NCI-H1436 (cell line): ENCODE results near the gene SERPING1.

Source experiments
- DNase-seq: peaks from one replicate; lab custom pipeline; 2025; lab: John Stamatoyannopoulos, UW

The SERPING1 gene

DNA sequence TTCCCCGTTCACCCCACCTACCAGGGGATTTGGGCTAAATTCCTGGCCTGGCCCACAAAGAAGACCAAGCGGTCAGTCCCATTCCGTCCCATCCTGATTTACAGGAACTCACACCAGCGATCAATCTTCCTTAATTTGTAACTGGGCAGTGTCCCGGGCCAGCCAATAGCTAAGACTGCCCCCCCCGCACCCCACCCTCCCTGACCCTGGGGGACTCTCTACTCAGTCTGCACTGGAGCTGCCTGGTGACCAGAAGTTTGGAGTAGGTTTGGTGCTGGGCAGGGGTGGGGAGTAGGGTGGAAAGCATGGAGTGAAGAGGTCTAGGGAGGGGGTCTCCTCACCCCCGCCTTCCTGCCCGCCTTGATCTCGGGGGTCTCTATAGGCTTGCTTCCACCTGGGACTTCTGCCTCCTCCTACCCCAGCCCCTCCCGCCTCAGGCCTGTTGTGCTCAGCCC lies at the start of gene SERPING1:
SERPING1 (plus strand) TSS at position 225 of the 455 bp plus-strand sequence. CDS start 586 bp downstream, outside the sequence.
- no peak for DNase-seq

DNA sequence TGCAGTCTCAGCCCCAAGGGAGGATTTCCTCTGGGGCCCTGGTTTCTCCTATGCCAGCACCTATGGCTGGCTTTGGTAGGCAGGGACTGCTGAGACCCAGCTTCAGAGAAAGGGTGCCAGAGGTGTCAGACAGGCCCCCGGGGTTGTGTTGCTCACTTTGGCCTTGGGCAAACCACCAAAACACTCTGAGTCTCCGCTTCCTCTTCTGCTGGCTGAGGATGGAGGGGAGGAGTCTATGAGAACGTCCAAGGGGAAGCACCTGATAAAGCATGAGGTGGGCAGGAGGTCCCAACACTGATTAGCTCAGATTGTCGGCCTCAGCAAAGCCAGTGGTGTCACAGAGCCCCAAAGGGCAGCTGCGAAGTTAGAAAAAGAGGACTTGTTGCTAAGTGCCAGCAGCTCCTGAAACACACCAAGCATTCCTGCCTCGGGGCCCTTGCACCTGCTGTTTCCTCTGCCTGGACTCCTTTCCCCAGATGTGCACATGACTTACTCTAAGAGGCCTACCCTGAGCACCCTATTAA lies 49.6 kb upstream of the SERPING1 start:
- DNase-seq = no peak

- no peak for DNase-seq
These were observed 47.5 kb upstream of the SERPING1 start for GRCh38 chr11:57549983-57550382.

DNA sequence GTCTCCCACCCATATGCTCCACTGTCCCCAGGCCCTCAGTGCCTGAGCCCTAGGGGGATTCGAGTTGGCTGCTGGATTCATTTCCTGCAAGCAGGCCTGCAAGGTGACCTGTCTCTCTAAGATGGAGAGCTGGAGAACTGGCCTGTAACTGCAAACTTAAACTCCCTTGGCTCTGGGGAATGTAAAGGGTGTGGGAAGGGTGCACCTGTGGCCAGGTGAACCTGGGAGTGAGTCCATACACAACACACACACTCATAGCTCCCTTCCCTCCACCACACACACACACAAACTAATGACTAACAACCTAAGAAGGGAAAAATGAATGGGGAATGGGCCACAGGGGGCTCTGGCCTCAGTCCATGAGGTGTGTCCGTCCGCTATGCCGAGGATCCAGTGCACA lies 45.5 kb upstream of the SERPING1 start:
- DNase-seq = no peak

DNA sequence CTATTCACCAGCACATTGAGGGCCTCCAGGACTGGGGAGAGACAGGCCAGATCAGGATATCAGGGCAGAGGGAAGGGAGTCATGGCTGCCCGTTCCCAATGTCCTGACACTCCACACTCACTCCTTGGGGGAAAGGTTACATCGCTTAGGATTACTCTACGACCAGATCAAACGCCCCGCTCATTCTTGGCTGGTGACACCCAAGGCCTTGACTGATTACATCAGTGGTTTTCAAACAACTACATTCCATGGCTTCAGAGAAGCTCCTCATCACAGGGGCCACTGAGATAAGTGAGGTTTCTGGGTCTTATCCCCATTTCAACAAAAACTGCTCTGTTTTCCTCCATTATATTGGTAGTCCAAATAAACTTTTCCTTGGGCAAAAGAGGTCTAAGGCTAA lies 45.0 kb upstream of the SERPING1 start:
- DNase-seq = no peak

DNA sequence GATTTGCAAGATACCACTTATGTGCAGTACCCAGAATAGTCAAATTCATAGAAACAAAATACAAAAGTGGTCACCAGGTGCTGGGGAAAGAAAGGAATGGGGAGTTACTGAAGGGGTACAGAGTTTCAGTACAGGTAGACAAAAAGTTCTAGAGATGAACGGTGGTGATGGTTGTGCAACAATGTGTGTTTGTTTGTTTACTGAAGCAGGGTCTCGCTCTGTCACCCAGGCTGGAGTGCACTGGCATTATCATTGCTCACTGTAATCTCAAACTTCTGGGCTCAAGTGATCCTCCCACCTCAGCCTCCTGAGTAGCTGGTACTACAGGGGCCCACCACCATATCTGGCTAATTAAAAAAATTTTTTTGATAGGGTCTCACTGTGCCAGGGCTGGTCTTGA lies 42.1 kb upstream of the SERPING1 start:
- no peak for DNase-seq

DNA sequence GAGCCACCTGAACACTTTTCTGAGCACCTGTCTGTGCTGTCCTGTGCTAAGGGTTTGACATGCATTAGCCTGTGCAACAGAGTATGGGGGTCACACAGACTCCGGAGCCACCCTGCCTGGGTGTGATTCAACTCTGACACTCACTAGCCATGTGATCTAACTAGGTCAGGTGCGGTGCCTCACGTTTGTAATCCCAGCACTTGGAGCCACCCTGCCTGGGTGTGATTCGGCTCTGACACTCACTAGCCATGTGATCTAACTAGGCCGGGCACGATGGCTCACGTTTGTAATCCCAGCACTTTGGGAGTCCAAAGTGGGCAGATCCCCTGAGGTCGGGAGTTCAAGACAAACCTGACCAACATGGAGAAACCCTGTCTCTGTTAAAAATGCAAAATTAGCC lies 41.4 kb upstream of the SERPING1 start:
- no peak for DNase-seq

DNA sequence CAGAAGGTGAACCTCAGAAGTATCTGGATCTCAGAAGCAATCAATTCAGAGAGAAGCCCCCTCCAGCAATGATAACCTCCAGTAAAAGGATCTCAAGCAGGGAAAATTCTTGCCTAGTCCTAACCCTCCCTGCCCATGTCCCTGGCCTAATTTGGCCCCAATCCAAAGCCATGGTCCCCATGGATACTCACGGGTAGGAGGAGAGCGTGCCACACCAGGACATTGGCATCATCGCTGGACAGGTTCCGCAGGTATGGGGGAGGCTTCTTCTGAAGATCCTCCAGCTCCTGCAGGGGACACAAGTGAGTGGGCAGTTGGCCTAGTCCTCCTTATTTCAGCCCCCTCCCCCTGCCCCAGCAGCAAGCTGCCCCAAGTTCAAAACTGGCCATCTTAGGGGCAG lies 37.3 kb upstream of the SERPING1 start:
- DNase-seq = no peak

GRCh38 chr11:57562596-57562995 lies 34.9 kb upstream of the SERPING1 start:
- no peak for DNase-seq

- DNase-seq = no peak
These were observed 31.2 kb upstream of the SERPING1 start for GRCh38 chr11:57566005-57566904.

GRCh38 chr11:57566905-57567514 lies 30.5 kb upstream of the SERPING1 start:
- DNase-seq = no peak

GRCh38 chr11:57567515-57568329 lies 29.8 kb upstream of the SERPING1 start, which contains the start of gene UBE2L6:
Gene UBE2L6 (minus strand): TSS chr11:57567672. CDS start chr11:57567611, 61 bp downstream.
- DNase-seq = peak; percentile 75

DNA sequence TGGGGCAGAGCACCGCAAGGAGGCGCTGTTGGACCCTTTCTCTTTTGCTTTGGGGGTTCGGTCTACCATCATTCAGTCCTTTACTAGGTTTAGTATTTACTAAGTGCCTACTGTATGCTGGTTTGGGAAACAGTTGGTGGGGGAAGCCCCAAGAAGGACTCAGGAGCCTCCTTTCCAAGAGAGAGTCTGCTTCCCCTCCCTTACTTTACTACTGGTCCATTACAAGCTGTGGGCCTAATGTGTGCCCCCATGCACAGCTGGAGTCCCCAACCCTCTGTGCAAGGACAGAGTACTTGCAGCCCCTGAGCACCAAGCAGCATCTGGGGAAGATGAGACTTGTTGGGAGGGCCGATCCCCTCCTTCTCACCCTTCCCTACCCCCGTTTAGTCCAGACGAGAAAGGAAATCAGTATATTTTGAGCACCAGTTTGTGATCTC lies 29.1 kb upstream of the SERPING1 start:
- DNase-seq = no peak

- DNase-seq = no peak
These were observed 25.9 kb upstream of the SERPING1 start for GRCh38 chr11:57571606-57572005.

DNA sequence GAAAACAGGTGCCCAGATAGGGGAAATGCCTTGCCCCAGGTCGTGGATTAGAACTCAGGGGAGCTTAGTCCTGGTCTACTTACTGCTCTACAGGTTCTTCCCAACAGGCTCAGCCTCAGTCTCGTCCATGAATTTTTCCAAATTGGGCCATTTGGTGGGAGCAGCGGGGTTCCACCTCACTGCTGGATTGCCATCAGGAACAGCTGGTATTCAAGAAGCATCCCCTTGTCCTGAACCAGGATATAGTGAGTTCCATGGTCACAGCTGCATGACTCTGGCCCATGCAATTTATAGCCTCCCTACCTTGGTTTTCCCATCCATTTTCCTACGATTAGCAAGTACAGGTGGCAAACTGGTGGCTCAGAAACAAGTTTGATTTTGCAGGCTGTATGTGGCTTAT lies 23.4 kb upstream of the SERPING1 start:
- DNase-seq = no peak

DNA sequence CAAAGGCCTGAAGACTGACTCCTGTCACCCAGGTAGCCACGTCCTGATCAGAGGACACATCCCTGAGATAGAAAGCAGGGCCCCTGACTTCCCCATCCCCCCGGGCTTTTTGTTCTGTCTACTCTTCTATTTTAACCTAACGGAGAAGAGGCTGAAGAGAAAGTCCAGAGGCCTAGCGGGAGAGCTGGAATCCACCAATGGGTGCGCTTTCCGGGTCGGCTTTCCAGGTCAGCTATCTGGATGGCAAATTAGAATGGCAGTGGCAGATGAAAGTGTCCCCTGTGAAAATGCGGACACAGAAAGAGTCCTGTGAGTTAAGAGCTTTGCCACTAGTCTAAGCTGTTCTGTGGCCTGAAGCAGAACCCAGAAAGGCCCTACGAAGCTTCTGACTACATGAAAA lies 13.1 kb upstream of the SERPING1 start:
- DNase-seq = no peak

GRCh38 chr11:57585301-57585700 lies 12.2 kb upstream of the SERPING1 start:
- DNase-seq = no peak

- DNase-seq = no peak
These were observed 10.7 kb upstream of the SERPING1 start for GRCh38 chr11:57586711-57587245.

DNA sequence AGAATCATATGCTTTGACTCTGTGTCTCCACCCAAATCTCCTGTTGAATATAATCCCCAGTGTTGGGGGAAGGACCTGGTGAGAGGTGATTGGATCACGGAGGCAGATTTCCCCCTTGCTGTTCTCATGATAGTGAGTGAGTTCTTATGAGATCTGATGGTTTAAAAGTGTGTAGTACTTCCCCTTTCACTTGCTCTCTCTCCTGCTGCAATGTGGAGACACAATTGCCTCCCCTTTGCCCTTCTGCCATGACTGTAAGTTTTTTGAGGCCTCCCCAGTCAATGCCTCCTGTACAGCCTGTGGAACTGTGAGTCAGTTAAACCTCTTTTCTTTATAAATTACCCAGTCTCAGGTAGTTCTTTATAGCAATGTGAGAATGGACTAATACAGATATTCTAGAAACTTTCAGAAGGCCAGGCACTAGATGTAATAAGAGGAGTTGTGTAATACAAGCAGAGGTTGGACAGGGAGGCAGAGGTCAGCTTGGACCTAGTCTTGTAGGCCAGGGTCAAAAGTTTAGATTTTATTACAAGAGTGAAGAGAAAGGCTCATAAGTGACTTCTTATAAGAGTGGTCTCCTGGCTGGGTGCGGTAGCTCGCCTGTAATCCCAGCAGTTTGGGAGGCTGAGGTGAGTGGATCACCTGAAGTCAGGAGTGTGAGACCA lies 9.3 kb upstream of the SERPING1 start:
- DNase-seq = no peak

- no peak for DNase-seq
These were observed 1.1 kb upstream of the SERPING1 start for GRCh38 chr11:57596266-57596885.
